ENCODE measurements around the gene DMRT1. TPM values are rescaled to one million over a fixed set of nuclear protein-coding genes. Genes with fewer than 3 reads are reported as not detected.

The DMRT1 gene
- total RNA-seq, 1 experiment from 2014 or later: 0.47 TPM

DNA sequence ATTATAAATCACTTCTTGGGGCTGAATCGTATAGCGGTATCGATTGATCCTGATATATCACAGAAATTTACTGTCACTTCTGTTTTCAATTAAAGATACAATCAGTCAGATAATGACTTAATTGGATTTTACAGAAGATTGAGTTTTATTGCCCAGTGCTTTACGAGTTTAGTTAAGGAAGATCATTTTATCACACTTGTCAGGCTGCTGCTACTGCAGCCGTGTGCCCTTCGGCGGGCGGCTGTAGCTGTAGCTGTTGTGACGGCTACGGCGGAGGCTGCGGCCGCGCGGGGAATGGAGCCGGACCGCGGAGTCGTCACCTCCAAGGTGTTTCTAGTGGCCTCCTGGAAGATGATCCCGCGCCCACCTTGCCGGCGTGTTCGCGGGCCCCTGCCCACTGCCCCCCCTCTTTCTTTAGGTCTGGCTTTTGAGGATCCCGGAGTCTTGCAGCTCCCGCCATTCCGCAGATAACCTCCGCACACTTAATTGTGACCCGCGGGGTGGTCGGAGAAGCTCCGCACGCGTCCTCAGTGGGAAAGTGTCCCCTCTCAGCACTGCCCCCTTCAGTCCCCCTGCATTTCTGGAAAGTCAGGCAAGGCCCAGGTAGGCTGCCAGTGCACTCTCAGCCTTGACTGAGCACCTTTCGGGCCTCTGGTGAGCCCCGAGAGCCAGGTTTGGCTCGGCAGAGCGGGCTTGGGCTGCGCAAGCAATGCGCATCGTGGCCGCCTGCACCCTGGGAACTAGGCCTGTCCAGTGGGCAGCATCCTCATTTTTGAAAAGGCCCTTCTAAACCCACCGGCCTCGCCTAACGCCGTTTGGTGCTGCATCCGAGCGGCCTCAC, 128.0 kb downstream of the DMRT1 start:
- RAD21 ChIA-PET (ENCODE audit: low non-redundant PET in 1 of 2, low total read pairs in 2 of 2, uncharacterized antibody in 2 of 2, unreplicated experiment in 2 of 2): no interaction called here

DNA sequence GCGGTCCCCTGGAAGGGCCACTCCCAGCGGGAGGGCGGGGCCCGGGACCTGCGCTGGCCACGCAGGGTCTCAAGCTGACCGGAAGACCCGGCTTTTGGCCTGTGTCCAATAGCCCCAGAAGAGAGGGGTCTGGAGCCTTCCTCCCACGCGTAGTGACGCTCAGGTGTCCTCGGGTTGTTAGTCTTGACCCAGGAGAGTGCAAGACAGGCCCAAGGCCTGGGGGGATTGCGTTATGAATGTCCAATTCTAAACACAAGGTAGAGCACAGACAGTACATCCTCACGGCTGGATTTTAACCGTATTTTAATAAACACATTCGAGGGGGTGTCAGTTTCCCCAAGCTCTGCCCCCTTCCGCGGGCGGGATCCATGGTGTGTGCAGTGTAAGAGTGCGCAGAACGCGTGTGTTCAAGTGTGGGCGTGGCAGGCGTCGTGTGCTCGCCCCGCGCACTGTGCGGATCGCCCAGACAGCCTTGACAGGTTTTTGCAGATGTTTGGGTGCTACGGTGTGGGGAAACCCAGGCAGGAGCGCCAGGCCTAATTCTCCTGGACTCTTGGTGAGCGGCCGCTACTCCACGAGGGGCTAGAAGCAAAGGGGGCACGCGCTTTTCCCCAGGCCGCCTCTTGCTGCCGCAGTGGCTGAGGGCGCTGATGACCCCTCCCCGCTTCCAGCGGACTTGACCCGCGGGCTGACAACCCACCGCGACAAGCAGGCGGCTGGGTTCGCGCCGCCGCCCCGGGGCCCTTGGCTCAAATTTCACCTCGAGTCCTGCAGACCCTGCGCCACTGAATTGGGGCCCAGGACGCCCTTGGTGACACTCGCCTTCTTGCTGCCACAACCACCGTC, 128.9 kb downstream of the DMRT1 start:
- ChIA-PET CTCF (no interaction called here), RAD21 (ENCODE audit: low non-redundant PET in 1 of 2, low total read pairs in 2 of 2, uncharacterized antibody in 2 of 2, unreplicated experiment in 2 of 2) (no interaction called here), POLR2A (no interaction called here)
- H3K36me3 ChIP-seq (ENCODE audit: control insufficient read depth in 1 of 2, insufficient read depth in 2 of 2, low read length in 2 of 2): no peaks in the 10 kb centered on the region
- DNase-seq (ENCODE audit: low read depth, low spot score): no peak
- intact Hi-C loops (cut with micrococcal nuclease): no loop called here
- H3K4me1 ChIP-seq (ENCODE audit: control insufficient read depth in 1 of 2, insufficient read depth in 2 of 2, low read length in 2 of 2): no peaks in the 10 kb centered on the region
- H3K9ac ChIP-seq (ENCODE audit: low read length): no peak overlapping the region
- H3K4me2 ChIP-seq (ENCODE audit: low read length): no peak overlapping the region
- H2AFZ ChIP-seq (ENCODE audit: low read depth, low read length, poor library complexity, severe bottlenecking): no peak overlapping the region
- H3K27me3 ChIP-seq (ENCODE audit: insufficient read depth, low read length): peaks cover 7% of the 10 kb centered on the region; the same call in 1 of the 2 replicates
- BruUV-seq (replicated peaks): no TSS peak
- H3K79me2 ChIP-seq (ENCODE audit: insufficient read depth, low read length): no peaks in the 10 kb centered on the region
- no peak for ATAC-seq
- H4K20me1 ChIP-seq (ENCODE audit: insufficient read depth): no peaks in the 10 kb centered on the region
- no peaks in the 10 kb centered on the region for H3K9me3 ChIP-seq (ENCODE audit: control insufficient read depth in 1 of 2, insufficient read depth in 1 of 2, low read depth in 1 of 2, low read length in 2 of 2)
- H3K27ac ChIP-seq (ENCODE audit: low read depth, low read length): no peak overlapping the region
- no peaks in the 10 kb centered on the region for H3K9me2 ChIP-seq (ENCODE audit: insufficient read depth)
- H3K4me3 ChIP-seq (replicated peaks in 1 of 2; ENCODE audit: low read depth in 1 of 2, low read length in 2 of 2): no peak overlapping the region
- TF ChIP-seq POLR2AphosphoS5 (IDR thresholded peaks at IDR 0.05; ENCODE audit: low read depth, low read length) (no peak), POLR2A (IDR thresholded peaks at IDR 0.05; ENCODE audit: borderline replicate concordance, extremely low read depth, insufficient read depth, insufficient read length) (no peak), EZH2 (IDR thresholded peaks at IDR 0.05) (no peak), MAX (IDR thresholded peaks at IDR 0.05) (no peak), EZH2phosphoT487 (IDR thresholded peaks at IDR 0.05; ENCODE audit: borderline replicate concordance) (no peak)
- TF ChIP-seq, protein P1, sequence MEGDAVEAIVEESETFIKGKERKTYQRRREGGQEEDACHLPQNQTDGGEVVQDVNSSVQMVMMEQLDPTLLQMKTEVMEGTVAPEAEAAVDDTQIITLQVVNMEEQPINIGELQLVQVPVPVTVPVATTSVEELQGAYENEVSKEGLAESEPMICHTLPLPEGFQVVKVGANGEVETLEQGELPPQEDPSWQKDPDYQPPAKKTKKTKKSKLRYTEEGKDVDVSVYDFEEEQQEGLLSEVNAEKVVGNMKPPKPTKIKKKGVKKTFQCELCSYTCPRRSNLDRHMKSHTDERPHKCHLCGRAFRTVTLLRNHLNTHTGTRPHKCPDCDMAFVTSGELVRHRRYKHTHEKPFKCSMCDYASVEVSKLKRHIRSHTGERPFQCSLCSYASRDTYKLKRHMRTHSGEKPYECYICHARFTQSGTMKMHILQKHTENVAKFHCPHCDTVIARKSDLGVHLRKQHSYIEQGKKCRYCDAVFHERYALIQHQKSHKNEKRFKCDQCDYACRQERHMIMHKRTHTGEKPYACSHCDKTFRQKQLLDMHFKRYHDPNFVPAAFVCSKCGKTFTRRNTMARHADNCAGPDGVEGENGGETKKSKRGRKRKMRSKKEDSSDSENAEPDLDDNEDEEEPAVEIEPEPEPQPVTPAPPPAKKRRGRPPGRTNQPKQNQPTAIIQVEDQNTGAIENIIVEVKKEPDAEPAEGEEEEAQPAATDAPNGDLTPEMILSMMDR (IDR thresholded peaks at IDR 0.05 in 2 of 3, conservative IDR thresholded peaks at IDR 0.05 in 1 of 3; ENCODE audit: borderline replicate concordance in 1 of 3, insufficient read depth in 1 of 3, low read depth in 2 of 3, low read length in 2 of 3): no peak
- TF ChIP-seq, protein P2, sequence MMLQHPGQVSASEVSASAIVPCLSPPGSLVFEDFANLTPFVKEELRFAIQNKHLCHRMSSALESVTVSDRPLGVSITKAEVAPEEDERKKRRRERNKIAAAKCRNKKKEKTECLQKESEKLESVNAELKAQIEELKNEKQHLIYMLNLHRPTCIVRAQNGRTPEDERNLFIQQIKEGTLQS (IDR thresholded peaks at IDR 0.05): no peak

More for the DNA sequence above, 128.0 kb downstream of the DMRT1 start:
- no peak overlapping the region for H3K4me2 ChIP-seq (ENCODE audit: low read length)
- TF ChIP-seq YY1 (IDR thresholded peaks at IDR 0.05; ENCODE audit: extremely low read depth, insufficient replicate concordance, low read depth, low read length) (no peak), ELF1 (IDR thresholded peaks at IDR 0.05; ENCODE audit: borderline replicate concordance, low read depth) (no peak), CEBPB (IDR thresholded peaks at IDR 0.05; ENCODE audit: low read depth) (no peak), SRF (IDR thresholded peaks at IDR 0.05; ENCODE audit: low read depth) (no peak), JUND (IDR thresholded peaks at IDR 0.05) (no peak), SIN3A (IDR thresholded peaks at IDR 0.05; ENCODE audit: low read depth) (no peak), EZH2 (IDR thresholded peaks at IDR 0.05) (no peak), ZNF274 (IDR thresholded peaks at IDR 0.05; ENCODE audit: low read depth, low read length) (no peak), POLR2A (IDR thresholded peaks at IDR 0.05; ENCODE audit: borderline replicate concordance, extremely low read depth, insufficient read depth, insufficient read length) (no peak), TCF7L2 (IDR thresholded peaks at IDR 0.05; ENCODE audit: borderline replicate concordance, extremely low read depth, insufficient read depth, insufficient read length) (no peak)
- H3K9me2 ChIP-seq (ENCODE audit: insufficient read depth): no peaks in the 10 kb centered on the region
- H3K36me3 ChIP-seq (ENCODE audit: control insufficient read depth in 1 of 2, insufficient read depth in 2 of 2, low read length in 2 of 2): no peaks in the 10 kb centered on the region
- ATAC-seq (no peak), DNase-seq (ENCODE audit: low read depth, low spot score) (no peak)
- H3K4me3 ChIP-seq (replicated peaks in 1 of 2; ENCODE audit: low read depth in 1 of 2, low read length in 2 of 2): no peak overlapping the region
- H3K79me2 ChIP-seq (ENCODE audit: insufficient read depth, low read length): no peaks in the 10 kb centered on the region
- BruUV-seq (replicated peaks): no TSS peak
- no peaks in the 10 kb centered on the region for H4K20me1 ChIP-seq (ENCODE audit: insufficient read depth)
- no peaks in the 10 kb centered on the region for H3K9me3 ChIP-seq (ENCODE audit: control insufficient read depth in 1 of 2, insufficient read depth in 1 of 2, low read depth in 1 of 2, low read length in 2 of 2)
- no peak overlapping the region for H3K27ac ChIP-seq (ENCODE audit: low read depth, low read length)
- H2AFZ ChIP-seq (ENCODE audit: low read depth, low read length, poor library complexity, severe bottlenecking): no peak overlapping the region
- H3K4me1 ChIP-seq (ENCODE audit: control insufficient read depth in 1 of 2, insufficient read depth in 2 of 2, low read length in 2 of 2): no peaks in the 10 kb centered on the region
- CTCF ChIA-PET: no interaction called here
- POLR2A ChIA-PET: no interaction called here
- intact Hi-C loops (cut with micrococcal nuclease): no loop called here
- peaks cover 13% of the 10 kb centered on the region for H3K27me3 ChIP-seq (ENCODE audit: insufficient read depth, low read length)
- no peak overlapping the region for H3K9ac ChIP-seq (ENCODE audit: low read length)
